ENCODE data around the gene STON1.
A peak's percentile ranks its signal among the peaks of the same experiment; 100 is the strongest.
"Not testable (repeated sequence)": the region's sequence is repeated elsewhere in the genome, so short reads cannot be mapped to it uniquely, and the experiment has no call there.

STON1 gene

GRCh38 chr2:48530033-48530811 is at the start of gene STON1:
Gene STON1, plus strand, starts transcription at chr2:48530154. Its CDS starts 50,480 bp downstream, at chr2:48580634.
- intact Hi-C loops (cut with DNase I), result no loop called here
- peak in 27 of 42 donors; percentile 15 to 74 (median 37) for DNase-seq

GRCh38 chr2:48480526-48480925 is 49.4 kb upstream of the STON1 start:
- no peak for DNase-seq
- intact Hi-C loops (cut with DNase I), result no loop called here

GRCh38 chr2:48482313-48482712 is 47.6 kb upstream of the STON1 start:
- intact Hi-C loops (cut with DNase I), result no loop called here
- DNase-seq, result no peak

GRCh38 chr2:48482769-48483168 is 47.2 kb upstream of the STON1 start:
- DNase-seq, result peak in 37 of 42 donors; percentile 11 to 88 (median 56)
- intact Hi-C loops (cut with DNase I), result no loop called here

- DNase-seq, result peak in 2 of 42 donors; percentile 5 to 14
- intact Hi-C loops (cut with DNase I), result no loop called here
These were observed 46.4 kb upstream of the STON1 start for GRCh38 chr2:48483506-48483905.

GRCh38 chr2:48483916-48484315 is 46.0 kb upstream of the STON1 start:
- DNase-seq, result no peak
- intact Hi-C loops (cut with DNase I), result no loop called here

GRCh38 chr2:48488545-48488944 is 41.4 kb upstream of the STON1 start:
- no peak for DNase-seq
- intact Hi-C loops (cut with DNase I), result no loop called here

- no peak for DNase-seq
- intact Hi-C loops (cut with DNase I), result no loop called here
These were observed 33.1 kb upstream of the STON1 start for GRCh38 chr2:48496849-48497248.

- intact Hi-C loops (cut with DNase I), result no loop called here
- DNase-seq, result no peak
These were observed 25.2 kb upstream of the STON1 start for GRCh38 chr2:48504647-48505327.

GRCh38 chr2:48507111-48507510 is 22.8 kb upstream of the STON1 start:
- intact Hi-C loops (cut with DNase I), result no loop called here
- no peak for DNase-seq

- no peak for DNase-seq
- intact Hi-C loops (cut with DNase I), result no loop called here
These were observed 21.4 kb upstream of the STON1 start for GRCh38 chr2:48508461-48509124.

GRCh38 chr2:48510329-48510728 is 19.6 kb upstream of the STON1 start:
- intact Hi-C loops (cut with DNase I), result no loop called here
- DNase-seq, result no peak

GRCh38 chr2:48511849-48512470 is 18.0 kb upstream of the STON1 start:
- intact Hi-C loops (cut with DNase I), result no loop called here

GRCh38 chr2:48512571-48512970 is 17.4 kb upstream of the STON1 start:
- intact Hi-C loops (cut with DNase I), result no loop called here
- no peak for DNase-seq

More at GRCh38 chr2:48511849-48512470, 18.0 kb upstream of the STON1 start:
- DNase-seq, result no peak

GRCh38 chr2:48514348-48515003 is 15.5 kb upstream of the STON1 start:
- no peak for DNase-seq
- intact Hi-C loops (cut with DNase I), result no loop called here

- intact Hi-C loops (cut with DNase I), result no loop called here
- no peak for DNase-seq
These were observed 14.4 kb upstream of the STON1 start for GRCh38 chr2:48515513-48515985.

GRCh38 chr2:48519593-48519992 is 10.4 kb upstream of the STON1 start:
- intact Hi-C loops (cut with DNase I), result no loop called here
- no peak for DNase-seq

GRCh38 chr2:48524756-48525155 is 5.2 kb upstream of the STON1 start:
- intact Hi-C loops (cut with DNase I); DNase-seq: not testable (repeated sequence)

Data from head of caudate nucleus (tissue), 42 donors.